H9 (cell line): ENCODE results near the gene FAM117A. TPM values are rescaled to one million over a fixed set of nuclear protein-coding genes. Genes with fewer than 3 reads are reported as not detected.

Experiments used
- DNase-seq: peaks from one replicate; pipeline ENCODE4 v3.0.0-alpha.2; 2017
- H2AFZ ChIP-seq: one replicate; pipeline ENCODE4 v1.6.1; 2013; ENCODE audit warnings: mild to moderate bottlenecking, low read length, control low read depth, moderate library complexity
- H2AK5ac ChIP-seq: 2 replicates; pipeline ENCODE4 v1.6.1; 2013; ENCODE audit warnings: low read length, control low read depth, mixed read lengths; ENCODE audit not compliant: insufficient read length
- H2BK120ac ChIP-seq: one replicate; pipeline ENCODE4 v1.6.1; 2013; ENCODE audit warnings: low read depth, mild to moderate bottlenecking, low read length, control low read depth, inconsistent platforms; ENCODE audit not compliant: poor library complexity, severe bottlenecking
- H2BK12ac ChIP-seq: 2 replicates; pipeline ENCODE4 v1.6.1; 2013; ENCODE audit warnings: low read length, control low read depth, mixed read lengths, low read depth; ENCODE audit not compliant: insufficient read length
- H2BK15ac ChIP-seq: 2 replicates; pipeline ENCODE4 v1.6.1; 2013; ENCODE audit warnings: low read depth, low read length, control low read depth
- H2BK20ac ChIP-seq: one replicate; pipeline ENCODE4 v1.6.1; 2013; ENCODE audit warnings: low read depth, mild to moderate bottlenecking, low read length, control low read depth, inconsistent platforms; ENCODE audit not compliant: poor library complexity, severe bottlenecking
- H2BK5ac ChIP-seq: 2 replicates; pipeline ENCODE4 v1.6.1; 2013; ENCODE audit warnings: low read length, control low read depth, mixed read lengths; ENCODE audit not compliant: insufficient read length
- H3K14ac ChIP-seq: 2 replicates; pipeline ENCODE4 v1.6.1; 2013; ENCODE audit warnings: low read length, control low read depth; ENCODE audit not compliant: insufficient read depth
- H3K18ac ChIP-seq: 2 replicates; pipeline ENCODE4 v1.6.1; 2013; ENCODE audit warnings: low read depth, mild to moderate bottlenecking, mixed read lengths, low read length, control low read depth; ENCODE audit not compliant: insufficient read length
- H3K23ac ChIP-seq: 2 replicates; pipeline ENCODE4 v1.6.1; 2013; ENCODE audit warnings: low read length, control low read depth, mixed read lengths, low read depth; ENCODE audit not compliant: insufficient read length
- H3K23me2 ChIP-seq: 2 replicates; pipeline ENCODE4 v1.6.1; 2013; ENCODE audit warnings: low read depth, mild to moderate bottlenecking, mixed read lengths, low read length, control low read depth; ENCODE audit not compliant: insufficient read length, poor library complexity, severe bottlenecking
- H3K27ac ChIP-seq: 2 replicates; pipeline ENCODE4 v1.5.1; 2013; ENCODE audit warnings: low read length, control low read depth, mixed read lengths, low read depth; ENCODE audit not compliant: insufficient read length
- H3K27me3 ChIP-seq: 2 replicates; pipeline ENCODE4 v1.6.1; 2013; ENCODE audit warnings: low read length, control low read depth, inconsistent platforms; ENCODE audit not compliant: insufficient read depth
- H3K4ac ChIP-seq: 2 replicates; pipeline ENCODE4 v1.6.1; 2013; ENCODE audit warnings: low read depth, mild to moderate bottlenecking, control low read depth, inconsistent platforms, low read length, moderate library complexity
- H3K4me1 ChIP-seq: 2 replicates; pipeline ENCODE4 v1.6.1; 2013; ENCODE audit warnings: low read length, control low read depth, inconsistent platforms; ENCODE audit not compliant: insufficient read depth
- H3K4me2 ChIP-seq: 2 replicates; pipeline ENCODE4 v1.6.1; 2013; ENCODE audit warnings: low read length, control low read depth, mixed read lengths; ENCODE audit not compliant: insufficient read length, insufficient read depth
- H3K56ac ChIP-seq: 2 replicates; pipeline ENCODE4 v1.6.1; 2013; ENCODE audit warnings: low read depth, mild to moderate bottlenecking, mixed read lengths, low read length, control low read depth; ENCODE audit not compliant: insufficient read length
- H3K79me1 ChIP-seq: 2 replicates; pipeline ENCODE4 v1.6.1; 2013; ENCODE audit warnings: low read depth, mild to moderate bottlenecking, moderate library complexity, low read length, control low read depth, inconsistent platforms; ENCODE audit not compliant: insufficient read depth, poor library complexity, severe bottlenecking
- H3K79me2 ChIP-seq: 2 replicates; pipeline ENCODE4 v1.6.1; 2013; ENCODE audit warnings: low read length, control low read depth, inconsistent platforms; ENCODE audit not compliant: insufficient read depth
- H3K9ac ChIP-seq: 2 replicates; pipeline ENCODE4 v1.6.1; 2013; ENCODE audit warnings: low read length, control low read depth, mixed read lengths; ENCODE audit not compliant: insufficient read length; ENCODE audit errors: extremely low read depth
- H3K9me3 ChIP-seq: one replicate; pipeline ENCODE4 v1.6.1; 2013; ENCODE audit warnings: low read depth, low read length, inconsistent platforms; ENCODE audit not compliant: control insufficient read depth
- H3T11ph ChIP-seq: one replicate; pipeline ENCODE4 v1.6.1; 2013; ENCODE audit warnings: mild to moderate bottlenecking, low read length, control low read depth, inconsistent platforms
- H4K20me1 ChIP-seq: one replicate; pipeline ENCODE4 v1.6.1; 2013; ENCODE audit not compliant: control insufficient read depth, insufficient read length, insufficient read depth
- H4K5ac ChIP-seq: 2 replicates; pipeline ENCODE4 v1.6.1; 2013; ENCODE audit warnings: low read depth, mild to moderate bottlenecking, mixed read lengths, low read length, control low read depth; ENCODE audit not compliant: insufficient read length
- H4K8ac ChIP-seq: replicated peaks from 2 replicates; pipeline ENCODE4 v1.6.1; 2013; ENCODE audit warnings: low read length, control low read depth, mixed read lengths, low read depth; ENCODE audit not compliant: insufficient read length
- H4K91ac ChIP-seq: 2 replicates; pipeline ENCODE4 v1.6.1; 2013; ENCODE audit warnings: low read depth, mild to moderate bottlenecking, moderate library complexity, mixed read lengths, low read length, control low read depth; ENCODE audit not compliant: insufficient read length
- H3K27ac Mint-ChIP-seq, 3 experiments: 2 replicates in 2 of 3; 3 replicates in 1 of 3; pipeline ENCODE4 v1.8.0; 2020 to 2021; ENCODE audit warnings: mixed read lengths in 3 of 3, mild to moderate bottlenecking in 1 of 3, moderate library complexity in 1 of 3
- H3K27me3 Mint-ChIP-seq: 2 replicates; pipeline ENCODE4 v1.8.0; 2021; ENCODE audit warnings: low read depth, mild to moderate bottlenecking, moderate library complexity, mixed read lengths
- H3K36me3 Mint-ChIP-seq, 3 experiments: 2 replicates in 2 of 3; 3 replicates in 1 of 3; pipeline ENCODE4 v1.8.0; 2020 to 2021; ENCODE audit warnings: low read depth in 3 of 3, mixed read lengths in 3 of 3; ENCODE audit not compliant: insufficient read depth in 1 of 3
- H3K4me1 Mint-ChIP-seq, 2 experiments: 2 replicates each; pipeline ENCODE4 v1.8.0; 2020; ENCODE audit warnings: mixed read lengths in 2 of 2
- H3K4me3 Mint-ChIP-seq, 2 experiments: 2 replicates in 1 of 2; 3 replicates in 1 of 2; pipeline ENCODE4 v1.8.0; 2020 to 2021; ENCODE audit warnings: mild to moderate bottlenecking in 2 of 2, mixed read lengths in 2 of 2, moderate library complexity in 1 of 2
- H3K9me3 Mint-ChIP-seq, 2 experiments: 2 replicates in 1 of 2; 3 replicates in 1 of 2; pipeline ENCODE4 v1.8.0; 2020; ENCODE audit warnings: mild to moderate bottlenecking in 2 of 2, mixed read lengths in 2 of 2, moderate library complexity in 1 of 2
- WGBS: extraction: QIAGEN DNeasy Blood & Tissue Kit; methylation state at CpG from one replicate; pipeline ENCODE4 v1.1.7; 2013; ENCODE audit warnings: missing lambda C conversion rate, low lambda C conversion rate, mixed read lengths; ENCODE audit not compliant: insufficient read length; ENCODE audit errors: extremely low coverage; 5-methylcytosine and 5-hydroxymethylcytosine counted together
- total RNA-seq: library from RNA; stranded (reverse); gene quantifications from 2 replicates; pipeline ENCODE4 v1.2.1, GENCODE V29; 2021
- TF ChIP-seq, protein P1 (sequence below): fragments of 200-600 bp; sonication (generic); conservative IDR thresholded peaks from 3 replicates; pipeline ENCODE4 v1.8.0; 2021; ENCODE audit warnings: antibody characterized with exemption, mild to moderate bottlenecking

Gene FAM117A
- total RNA-seq, 1 experiment from 2014 or later: 21.1 TPM

GRCh38 chr17:49788478-49789242 lies 24.7 kb upstream of the FAM117A start, which contains the start of gene KAT7:
KAT7 (plus strand) TSS chr17:49788681; CDS start chr17:49788835, 154 bp downstream.
- peak within 1 kb of the TSS; percentile 96 for H3K9ac ChIP-seq
- Mint-ChIP-seq H3K9me3 (no peaks in the 10 kb centered on the region; a peak in 1 of 5 replicates), H3K4me1 (peaks cover 20 to 21% of the 10 kb centered on the region in 2 experiments), H3K27me3 (peaks cover 9% of the 10 kb centered on the region; the same call in 1 of the 2 replicates), H3K4me3 (peak within 1 kb of the TSS; percentile 94 to 95), H3K36me3 (peaks cover 17 to 41% (median 36%) of the 10 kb centered on the region in 3 experiments), H3K27ac (peak within 1 kb of the TSS; percentile 95 to 100 (median 97))
- H3K23me2 ChIP-seq: peaks cover 8% of the 10 kb centered on the region
- H2BK5ac ChIP-seq: peak within 1 kb of the TSS; percentile 33
- H3K14ac ChIP-seq: peak within 1 kb of the TSS; percentile 91
- H3K27ac ChIP-seq: peak within 1 kb of the TSS; percentile 79
- WGBS: no CpG with 5 or more reads among the region's 59 CpGs
- H3K23ac ChIP-seq: no peak within 1 kb of the TSS
- H2AFZ ChIP-seq: peak within 1 kb of the TSS; percentile 32
- H4K20me1 ChIP-seq: no peaks in the 10 kb centered on the region
- no peak within 1 kb of the TSS for H4K91ac ChIP-seq
- peak within 1 kb of the TSS; percentile 5 for H2BK12ac ChIP-seq
- H3K18ac ChIP-seq: peak within 1 kb of the TSS; percentile 81
- peak; percentile 100 for DNase-seq
- no peaks in the 10 kb centered on the region for H3K9me3 ChIP-seq
- H3K27me3 ChIP-seq: no peaks in the 10 kb centered on the region; the same call in 1 of the 2 replicates
- peak within 1 kb of the TSS; percentile 25 for H4K5ac ChIP-seq
- H3K79me2 ChIP-seq: peaks cover 24% of the 10 kb centered on the region
- no peak within 1 kb of the TSS for H2BK120ac ChIP-seq
- H2AK5ac ChIP-seq: no peak within 1 kb of the TSS
- H2BK15ac ChIP-seq: no peak within 1 kb of the TSS
- H3K4me1 ChIP-seq: 0 out of 2 replicates have a peak, but pooled peaks cover 2% of the 10 kb centered on the region
- peak within 1 kb of the TSS; percentile 97 for H3K4me2 ChIP-seq
- peak within 1 kb of the TSS; percentile 2 for H3T11ph ChIP-seq
- H3K79me1 ChIP-seq: peaks cover 4% of the 10 kb centered on the region
- H3K4ac ChIP-seq: no peak within 1 kb of the TSS; the same call in 1 of the 2 replicates
- H3K56ac ChIP-seq: no peak within 1 kb of the TSS
- H4K8ac ChIP-seq: no peak within 1 kb of the TSS
- H2BK20ac ChIP-seq: no peak within 1 kb of the TSS
- TF ChIP-seq, protein P1, sequence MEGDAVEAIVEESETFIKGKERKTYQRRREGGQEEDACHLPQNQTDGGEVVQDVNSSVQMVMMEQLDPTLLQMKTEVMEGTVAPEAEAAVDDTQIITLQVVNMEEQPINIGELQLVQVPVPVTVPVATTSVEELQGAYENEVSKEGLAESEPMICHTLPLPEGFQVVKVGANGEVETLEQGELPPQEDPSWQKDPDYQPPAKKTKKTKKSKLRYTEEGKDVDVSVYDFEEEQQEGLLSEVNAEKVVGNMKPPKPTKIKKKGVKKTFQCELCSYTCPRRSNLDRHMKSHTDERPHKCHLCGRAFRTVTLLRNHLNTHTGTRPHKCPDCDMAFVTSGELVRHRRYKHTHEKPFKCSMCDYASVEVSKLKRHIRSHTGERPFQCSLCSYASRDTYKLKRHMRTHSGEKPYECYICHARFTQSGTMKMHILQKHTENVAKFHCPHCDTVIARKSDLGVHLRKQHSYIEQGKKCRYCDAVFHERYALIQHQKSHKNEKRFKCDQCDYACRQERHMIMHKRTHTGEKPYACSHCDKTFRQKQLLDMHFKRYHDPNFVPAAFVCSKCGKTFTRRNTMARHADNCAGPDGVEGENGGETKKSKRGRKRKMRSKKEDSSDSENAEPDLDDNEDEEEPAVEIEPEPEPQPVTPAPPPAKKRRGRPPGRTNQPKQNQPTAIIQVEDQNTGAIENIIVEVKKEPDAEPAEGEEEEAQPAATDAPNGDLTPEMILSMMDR: no peak
